Right lobe of liver (tissue), 4 donors: ENCODE measurements around the gene SEPTIN2.

Experiments
- CTCF ChIP-seq, 4 donors: fragments of 200-600 bp in 3 of 4; fragments of 450-650 bp in 1 of 4; IDR thresholded peaks; one replicate each; pipeline versions ENCODE4 v1.5.1 to v1.8.0; 2016 to 2022; ENCODE audit warnings: antibody characterized with exemption in 4 of 4, mild to moderate bottlenecking in 2 of 4
- POLR2A ChIP-seq: fragments of 450-650 bp; IDR thresholded peaks from one replicate; pipeline ENCODE4 v1.6.1; 2017; ENCODE audit warnings: antibody characterized with exemption, mild to moderate bottlenecking
- donor health status: DM: no; HTN: no; CAD: no.
- donor health status: DM: no; HTN: no; CAD: no.
- donor health status: DM: no; HTN: yes; CAD: no.

DNA sequence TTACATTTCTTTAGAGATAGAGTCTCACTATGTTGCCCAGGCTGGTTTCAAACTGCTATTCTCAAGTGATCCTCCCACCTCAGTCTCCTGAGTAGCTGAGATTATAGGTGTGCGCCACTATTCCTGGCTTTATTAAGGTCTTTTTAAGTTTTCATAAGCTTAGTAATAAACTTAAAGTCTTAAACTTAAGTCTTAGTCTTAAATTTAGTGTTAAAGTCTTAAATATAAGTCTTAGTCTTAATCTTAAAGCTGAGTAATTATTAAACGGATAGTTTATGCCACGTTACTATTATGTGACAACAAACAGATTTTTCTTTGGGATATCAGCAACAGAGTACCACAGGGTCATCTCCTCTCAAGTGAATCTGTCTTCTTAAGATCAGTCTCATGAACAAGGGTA is 52.9 kb downstream of the SEPTIN2 start:
- TF ChIP-seq POLR2A (no peak), CTCF (IDR thresholded peaks at IDR 0.05) (no peak)
